MCF 10A (cell line): ENCODE data around the gene INTS7. TPM values are rescaled to one million over a fixed set of nuclear protein-coding genes. Genes with fewer than 3 reads are reported as not detected.

Experiments
- BruUV-seq: library from RNA; stranded (reverse); fragments of 400-500 nt; replicated peaks from 2 replicates; lab custom pipeline; 2021; lab: Mats Ljungman, UMichigan
- CTCF ChIA-PET: fragments of 300-600 bp; sonication (Branson Sonifier 250); formaldehyde crosslinking; extraction: SDS; loops from one replicate; lab custom pipeline; 2021; ENCODE audit warnings: antibody characterized with exemption, inconsistent platforms; lab: Yijun Ruan, JAX
- POLR2A ChIA-PET: fragments of 300-600, 350-650 bp; sonication (Branson Sonifier 250); formaldehyde crosslinking; extraction: SDS; loops from one replicate; lab custom pipeline; 2020; ENCODE audit warnings: antibody characterized with exemption, inconsistent platforms; lab: Yijun Ruan, JAX
- DNase-seq: peaks from one replicate; pipeline ENCODE4 v3.0.0-alpha.2; 2018; ENCODE audit not compliant: unreplicated experiment
- H3K27ac Mint-ChIP-seq: one replicate; pipeline ENCODE4 v1.8.0; 2022; ENCODE audit warnings: mild to moderate bottlenecking, low read depth, mixed read lengths; ENCODE audit not compliant: unreplicated experiment
- H3K27me3 Mint-ChIP-seq: one replicate; pipeline ENCODE4 v1.8.0; 2022; ENCODE audit warnings: mixed read lengths; ENCODE audit not compliant: insufficient read depth, unreplicated experiment
- H3K36me3 Mint-ChIP-seq: one replicate; pipeline ENCODE4 v1.8.0; 2022; ENCODE audit warnings: mild to moderate bottlenecking, moderate library complexity, mixed read lengths; ENCODE audit not compliant: insufficient read depth, unreplicated experiment
- H3K4me1 Mint-ChIP-seq: one replicate; pipeline ENCODE4 v1.8.0; 2022; ENCODE audit warnings: mixed read lengths; ENCODE audit not compliant: insufficient read depth, unreplicated experiment
- H3K4me3 Mint-ChIP-seq: one replicate; pipeline ENCODE4 v1.8.0; 2022; ENCODE audit warnings: mild to moderate bottlenecking, moderate library complexity, mixed read lengths; ENCODE audit not compliant: unreplicated experiment
- H3K9me3 Mint-ChIP-seq: one replicate; pipeline ENCODE4 v1.8.0; 2022; ENCODE audit warnings: mixed read lengths; ENCODE audit not compliant: unreplicated experiment
- intact Hi-C: fragments of 100-400 bp; cut with micrococcal nuclease; formaldehyde crosslinking; loops from 2 replicates; pipeline ENCODE4 v1.14.1; 2022
- total RNA-seq: library from RNA; stranded (reverse); gene quantifications from 2 replicates; pipeline ENCODE4 v1.2.3, GENCODE V29; 2022
- TF ChIP-seq, protein P1 (sequence below): fragments of 200-600 bp; IDR thresholded peaks from one replicate; pipeline ENCODE4 v1.8.0; 2022; ENCODE audit warnings: antibody characterized with exemption, mild to moderate bottlenecking; ENCODE audit not compliant: unreplicated experiment

The INTS7 gene
- total RNA-seq, 1 experiment from 2014 or later, result 62.3 TPM

DNA sequence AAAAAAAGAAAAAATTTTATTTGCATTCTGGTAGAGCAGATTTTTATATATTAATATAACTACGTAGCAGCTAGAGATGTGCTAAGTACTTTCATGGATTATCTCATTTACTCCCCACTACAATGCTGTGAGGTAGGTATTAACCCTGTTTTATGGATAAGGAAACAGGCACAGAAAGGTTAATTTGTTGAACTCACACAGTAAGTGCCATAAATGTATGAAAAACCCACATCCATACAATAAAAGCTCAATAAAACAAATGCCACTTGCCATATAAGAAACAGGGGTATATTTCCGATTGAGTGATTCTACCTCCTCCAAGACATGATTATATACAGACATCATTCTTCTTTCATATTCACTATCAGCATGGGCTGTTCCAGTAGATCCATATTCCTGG lies 83.1 kb downstream of the INTS7 start:
- intact Hi-C loops, result no loop called here
- ChIA-PET CTCF (interaction anchor here (0.6 to 3.8 kb wide), 13 partner anchors 8 to 739 kb away, joined by 3 to 41 read pairs (median 3); partner anchors contain the start of genes DTL and INTS7), POLR2A (interaction anchor here (0.8 to 2.9 kb wide), 13 partner anchors 9 to 254 kb away, joined by 3 to 13 read pairs (median 5); partner anchors contain the start of genes DTL and INTS7)
- Mint-ChIP-seq H3K27ac (no peak overlapping the region), H3K4me1 (peaks cover 17% of the 10 kb centered on the region), H3K4me3 (no peak overlapping the region), H3K9me3 (no peaks in the 10 kb centered on the region), H3K36me3 (peaks cover 15% of the 10 kb centered on the region), H3K27me3 (no peaks in the 10 kb centered on the region)
- TF ChIP-seq, protein P1, sequence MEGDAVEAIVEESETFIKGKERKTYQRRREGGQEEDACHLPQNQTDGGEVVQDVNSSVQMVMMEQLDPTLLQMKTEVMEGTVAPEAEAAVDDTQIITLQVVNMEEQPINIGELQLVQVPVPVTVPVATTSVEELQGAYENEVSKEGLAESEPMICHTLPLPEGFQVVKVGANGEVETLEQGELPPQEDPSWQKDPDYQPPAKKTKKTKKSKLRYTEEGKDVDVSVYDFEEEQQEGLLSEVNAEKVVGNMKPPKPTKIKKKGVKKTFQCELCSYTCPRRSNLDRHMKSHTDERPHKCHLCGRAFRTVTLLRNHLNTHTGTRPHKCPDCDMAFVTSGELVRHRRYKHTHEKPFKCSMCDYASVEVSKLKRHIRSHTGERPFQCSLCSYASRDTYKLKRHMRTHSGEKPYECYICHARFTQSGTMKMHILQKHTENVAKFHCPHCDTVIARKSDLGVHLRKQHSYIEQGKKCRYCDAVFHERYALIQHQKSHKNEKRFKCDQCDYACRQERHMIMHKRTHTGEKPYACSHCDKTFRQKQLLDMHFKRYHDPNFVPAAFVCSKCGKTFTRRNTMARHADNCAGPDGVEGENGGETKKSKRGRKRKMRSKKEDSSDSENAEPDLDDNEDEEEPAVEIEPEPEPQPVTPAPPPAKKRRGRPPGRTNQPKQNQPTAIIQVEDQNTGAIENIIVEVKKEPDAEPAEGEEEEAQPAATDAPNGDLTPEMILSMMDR, result no peak
- no peak for DNase-seq
- BruUV-seq, result TSS peak; percentile 80

DNA sequence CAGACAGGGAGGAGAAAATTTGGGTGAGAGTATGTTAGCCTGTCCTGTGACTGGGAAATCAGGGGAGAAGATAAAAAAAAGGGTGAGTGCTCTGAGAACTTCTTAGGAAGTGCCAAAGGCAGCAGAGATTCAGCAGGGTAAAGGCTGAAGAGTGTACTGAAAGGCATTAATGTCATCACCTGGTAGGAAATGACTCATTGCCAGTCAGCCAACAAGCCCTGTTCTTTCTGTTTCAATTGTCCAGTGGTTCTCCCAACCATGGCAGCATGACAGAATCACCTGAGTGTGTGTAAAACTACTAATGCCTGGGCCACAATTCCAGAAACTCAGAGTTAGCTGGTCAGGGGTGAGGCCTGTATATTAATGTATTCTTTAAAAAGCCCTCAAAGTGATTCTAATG lies 83.5 kb downstream of the INTS7 start:
- DNase-seq, result peak; percentile 98
- ChIA-PET POLR2A (interaction anchor here (0.7 to 2.9 kb wide), 16 partner anchors 9 to 839 kb away, joined by 3 to 13 read pairs (median 5); partner anchors contain the start of genes DTL and INTS7), CTCF (interaction anchor here (0.7 to 3.8 kb wide), 14 partner anchors 18 to 657 kb away, joined by 3 to 41 read pairs (median 4); partner anchors contain the start of genes DTL and INTS7)
- Mint-ChIP-seq H3K27ac (no peak overlapping the region), H3K4me1 (peaks cover 17% of the 10 kb centered on the region), H3K9me3 (no peaks in the 10 kb centered on the region), H3K36me3 (peaks cover 11% of the 10 kb centered on the region), H3K4me3 (no peak overlapping the region), H3K27me3 (no peaks in the 10 kb centered on the region)
- TF ChIP-seq, protein P1, result no peak
- no TSS peak for BruUV-seq
- intact Hi-C loops, result no loop called here

DNA sequence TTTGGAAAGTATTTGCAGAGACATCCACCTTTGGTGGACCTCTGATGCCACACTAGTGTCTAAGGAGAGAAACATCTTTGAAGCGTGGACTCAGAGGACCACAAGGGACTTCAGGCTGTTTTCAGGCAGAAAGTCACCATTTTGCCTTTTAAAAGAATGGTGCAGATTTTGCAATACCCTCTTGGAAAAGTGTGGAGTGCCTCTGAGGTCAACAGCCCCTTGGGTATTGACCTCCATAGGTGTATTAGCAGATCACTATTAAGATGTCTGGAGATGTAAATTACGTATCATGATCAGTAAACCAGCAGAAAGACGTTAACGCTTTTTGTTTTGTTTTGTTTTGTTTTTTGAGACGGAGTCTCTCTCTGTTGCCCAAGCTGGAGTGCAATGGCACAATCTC lies 87.0 kb downstream of the INTS7 start:
- Mint-ChIP-seq H3K27me3 (no peaks in the 10 kb centered on the region), H3K4me3 (no peak overlapping the region), H3K36me3 (peaks cover 16% of the 10 kb centered on the region), H3K4me1 (peaks cover 31% of the 10 kb centered on the region), H3K27ac (no peak overlapping the region), H3K9me3 (no peaks in the 10 kb centered on the region)
- DNase-seq, result no peak
- no TSS peak for BruUV-seq
- TF ChIP-seq, protein P1, result no peak
- CTCF ChIA-PET, result interaction anchor here (1.0 to 2.0 kb wide), 4 partner anchors 16 to 250 kb away, joined by 3 to 10 read pairs (median 4); no protein-coding TSS in a partner anchor
- intact Hi-C loops, result no loop called here
- POLR2A ChIA-PET, result interaction anchor here (1.4 kb wide), 1 partner anchor 10 kb away, joined by 4 read pairs; no protein-coding TSS in a partner anchor

DNA sequence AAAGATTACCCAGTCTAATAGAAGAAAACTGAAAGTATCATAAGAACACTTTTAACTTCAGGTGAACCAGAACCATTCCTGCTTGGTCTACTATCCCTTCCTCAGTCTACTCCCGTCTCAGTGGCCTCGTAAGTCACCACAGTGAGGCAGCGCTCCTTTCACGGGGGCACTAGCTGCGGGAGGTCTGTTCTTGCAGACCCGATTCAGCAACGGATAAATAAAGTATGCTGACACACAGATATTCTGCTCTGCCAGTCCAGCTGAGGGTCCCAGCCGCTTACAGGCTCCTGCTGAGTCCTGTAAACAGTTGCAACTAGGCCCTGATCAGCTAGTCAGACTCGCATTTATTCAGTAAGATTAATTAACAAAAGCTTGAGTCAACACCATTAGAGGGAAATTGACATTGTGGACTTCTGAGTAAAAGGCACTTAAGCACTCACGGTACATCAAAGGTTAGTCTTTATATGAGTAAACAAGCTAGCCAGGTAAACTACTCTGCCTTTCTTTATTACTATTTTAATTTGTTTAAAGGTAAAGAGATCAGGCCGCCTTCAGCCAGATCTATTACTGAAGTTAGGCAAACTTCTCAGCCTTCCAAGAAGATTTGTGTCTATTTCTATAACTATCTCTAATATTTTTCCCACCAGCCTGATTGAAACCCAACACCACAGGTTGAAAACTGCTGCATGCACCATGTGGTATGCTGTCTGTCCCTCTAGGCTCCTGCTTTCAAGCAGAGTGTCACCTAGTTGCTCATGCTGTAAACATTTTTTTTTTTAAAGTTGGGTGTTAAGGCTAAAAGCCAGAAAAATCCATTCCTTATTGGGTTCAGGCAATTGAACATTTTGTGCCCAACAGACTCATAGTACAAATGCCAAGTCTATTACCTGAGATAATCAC lies 87.7 kb downstream of the INTS7 start:
- Mint-ChIP-seq H3K4me1 (peaks cover 25% of the 10 kb centered on the region), H3K27me3 (no peaks in the 10 kb centered on the region), H3K9me3 (no peaks in the 10 kb centered on the region), H3K4me3 (no peak overlapping the region), H3K36me3 (peaks cover 23% of the 10 kb centered on the region), H3K27ac (no peak overlapping the region)
- intact Hi-C loops, result no loop called here
- POLR2A ChIA-PET, result interaction anchor here (1.2 to 1.4 kb wide), 2 partner anchors 9 to 249 kb away, joined by 3 to 4 read pairs; no protein-coding TSS in a partner anchor
- BruUV-seq, result no TSS peak
- CTCF ChIA-PET, result interaction anchor here (1.0 to 2.0 kb wide), 5 partner anchors 8 to 249 kb away, joined by 3 to 10 read pairs (median 3); no protein-coding TSS in a partner anchor
- TF ChIP-seq, protein P1, result no peak
- no peak for DNase-seq
